HepG2 (cell line): ENCODE results near the gene PMM2. TPM values are rescaled to one million over a fixed set of nuclear protein-coding genes. Genes with fewer than 3 reads are reported as not detected.

Experiments used
- ATAC-seq: fragments of 200-7000 bp; cut with Tn5 transposase; 3 replicates; pipeline ENCODE4 v1.9.1; 2020; ENCODE audit warnings: mild to moderate bottlenecking, moderate library complexity
- BruUV-seq: library from RNA; stranded (reverse); fragments of 400-500 nt; replicated peaks from 2 replicates; lab custom pipeline; 2021; lab: Mats Ljungman, UMichigan
- CTCF ChIA-PET: fragments of 300-600 bp; formaldehyde crosslinking; extraction: SDS; loops from one replicate; lab custom pipeline; 2021; ENCODE audit warnings: low total read pairs, inconsistent platforms, low intra/inter-chr PET ratio; lab: Yijun Ruan, JAX
- POLR2A ChIA-PET: fragments of 350-600 bp; sonication (Branson Sonifier 250); formaldehyde crosslinking; loops from one replicate; lab custom pipeline; 2020; ENCODE audit warnings: antibody characterized with exemption, inconsistent platforms; lab: Yijun Ruan, JAX
- DNase-seq: peaks from one replicate; pipeline ENCODE4 v3.0.0-alpha.2; 2015; ENCODE audit warnings: low spot score
- FAIRE-seq: peaks from 3 replicates; lab custom pipeline; 2011; peaks lifted over from hg19 to GRCh38; lab: Jason Lieb, UNC
- H2AFZ ChIP-seq: one replicate; pipeline ENCODE4 v1.6.1; 2011; ENCODE audit warnings: low read length, inconsistent platforms
- H3K27ac ChIP-seq: fragments of 300-600 bp; 3 replicates; pipeline ENCODE4 v1.8.0; 2011; ENCODE audit warnings: mixed run types, mild to moderate bottlenecking, mixed read lengths, low read length, inconsistent platforms; ENCODE audit not compliant: insufficient read depth; ENCODE audit errors: extremely low read length
- H3K27me3 ChIP-seq, 2 experiments: fragments of 200-600 bp in 1 of 2; 2 replicates in 1 of 2; 3 replicates in 1 of 2; pipeline versions ENCODE4 v1.6.0 to v1.8.0; 2011; ENCODE audit warnings: low read length in 2 of 2, mild to moderate bottlenecking in 2 of 2, moderate library complexity in 2 of 2, inconsistent platforms in 1 of 2; ENCODE audit not compliant: insufficient read depth in 2 of 2, control insufficient read depth in 1 of 2
- H3K36me3 ChIP-seq, 2 experiments: fragments of 200-600 bp in 1 of 2; replicated peaks in 1 of 2; 2 replicates in 1 of 2; 3 replicates in 1 of 2; pipeline versions ENCODE4 v1.5.1 to v1.8.0; 2011; ENCODE audit warnings: low read length in 2 of 2, inconsistent platforms in 1 of 2; ENCODE audit not compliant: insufficient read depth in 2 of 2, control insufficient read depth in 1 of 2
- H3K4me1 ChIP-seq: 2 replicates; pipeline ENCODE4 v1.5.1; 2012; ENCODE audit warnings: low read length, inconsistent platforms; ENCODE audit not compliant: insufficient read depth
- H3K4me2 ChIP-seq: 2 replicates; pipeline ENCODE4 v1.6.0; 2011; ENCODE audit warnings: low read depth, low read length, inconsistent platforms
- H3K4me3 ChIP-seq, 3 experiments: fragments of 200-600 bp in 1 of 3; sonication (generic), shearing (Covaris generic) in 1 of 3; replicated peaks in 1 of 3; 2 replicates each; pipeline ENCODE4 v1.5.1; 2011 to 2016; ENCODE audit warnings: low read length in 3 of 3, inconsistent platforms in 2 of 3, low read depth in 2 of 3, mild to moderate bottlenecking in 2 of 3, control low read depth in 1 of 3, mixed read lengths in 1 of 3; ENCODE audit not compliant: insufficient read depth in 1 of 3
- H3K79me2 ChIP-seq: one replicate; pipeline ENCODE4 v1.6.1; 2011; ENCODE audit warnings: low read length, inconsistent platforms; ENCODE audit not compliant: insufficient read depth
- H3K9ac ChIP-seq: 2 replicates; pipeline ENCODE4 v1.6.0; 2011; ENCODE audit warnings: mild to moderate bottlenecking, low read depth, low read length, inconsistent platforms; ENCODE audit not compliant: insufficient read depth
- H3K9me3 ChIP-seq: 2 replicates; pipeline ENCODE4 v1.5.1; 2012; ENCODE audit warnings: mild to moderate bottlenecking, low read length
- H4K20me1 ChIP-seq: 2 replicates; pipeline ENCODE4 v1.6.0; 2011; ENCODE audit warnings: inconsistent platforms, mild to moderate bottlenecking, low read length, moderate library complexity; ENCODE audit not compliant: insufficient read depth
- FOXA3 ChIP-seq: IDR thresholded peaks from 2 replicates; pipeline ENCODE4 v1.6.1; 2016; ENCODE audit warnings: missing genetic modification reagents, missing compliant biosample characterization
- HMG20A ChIP-seq: IDR thresholded peaks from 2 replicates; pipeline ENCODE4 v1.6.1; 2016; ENCODE audit warnings: borderline replicate concordance
- PHF21A ChIP-seq: sonication (generic); formaldehyde crosslinking; IDR thresholded peaks from 2 replicates; pipeline ENCODE4 v1.5.0; 2020; ENCODE audit warnings: mild to moderate bottlenecking, missing genetic modification reagents
- PPARG ChIP-seq: conservative IDR thresholded peaks from 2 replicates; pipeline ENCODE4 v1.6.1; 2016; ENCODE audit warnings: missing biosample characterization, missing genetic modification reagents
- SOX6 ChIP-seq, 2 experiments: fragments of 450-650 bp in 1 of 2; sonication (generic) in 1 of 2; formaldehyde crosslinking in 1 of 2; IDR thresholded peaks; 2 replicates each; pipeline versions ENCODE4 v1.4.0 to v1.6.1; 2017 to 2020; ENCODE audit warnings: antibody characterized with exemption in 1 of 2, mild to moderate bottlenecking in 1 of 2, missing genetic modification reagents in 1 of 2
- SP5 ChIP-seq: IDR thresholded peaks from 2 replicates; pipeline ENCODE4 v1.6.1; 2016; ENCODE audit warnings: low read depth, borderline replicate concordance
- THAP11 ChIP-seq: IDR thresholded peaks from 2 replicates; pipeline ENCODE4 v1.6.1; 2016; ENCODE audit warnings: missing biosample characterization, missing genetic modification reagents
- ZEB1 ChIP-seq: IDR thresholded peaks from 2 replicates; pipeline ENCODE4 v1.6.1; 2012; ENCODE audit warnings: mild to moderate bottlenecking, low read depth, inconsistent platforms; ENCODE audit not compliant: insufficient replicate concordance
- ZNF501 ChIP-seq: sonication (generic); formaldehyde crosslinking; IDR thresholded peaks from 2 replicates; pipeline ENCODE4 v1.5.1; 2020; ENCODE audit warnings: mild to moderate bottlenecking, moderate library complexity, missing genetic modification reagents
- ZNF549 ChIP-seq: sonication (generic); formaldehyde crosslinking; IDR thresholded peaks from 2 replicates; pipeline ENCODE4 v1.5.0; 2020; ENCODE audit warnings: missing genetic modification reagents
- ZNF772 ChIP-seq: sonication (generic); formaldehyde crosslinking; IDR thresholded peaks from 2 replicates; pipeline ENCODE4 v1.5.0; 2020; ENCODE audit warnings: mild to moderate bottlenecking, missing genetic modification reagents
- WGBS: methylation state at CpG from one replicate; pipeline ENCODE4 v1.1.6; 2017; ENCODE audit warnings: low lambda C conversion rate; 5-methylcytosine and 5-hydroxymethylcytosine counted together
- in situ Hi-C: cut with HindIII; loops from 2 replicates; pipeline ENCODE4 v1.10.0; 2017; ENCODE audit warnings: low pct_unique_long_range_greater_than_20kb; ENCODE audit not compliant: extremely low pct_ligation_motif_present
- intact Hi-C: fragments of 100-400 bp; cut with micrococcal nuclease; formaldehyde crosslinking; loops from one replicate; pipeline ENCODE4 v1.10.0; 2022; ENCODE audit not compliant: unreplicated experiment
- polyA plus RNA-seq, 8 experiments: library from polyadenylated mRNA; depleted of rRNA in 3 of 8; stranded (reverse) in 7 of 8; unstranded in 1 of 8; fragments of >200 nt; fragmentation: Illumina TruSeq in 4 of 8; extraction: Trizol in 4 of 8; gene quantifications; 2 replicates each; pipeline versions ENCODE4 v1.2.1 to v1.2.3, GENCODE V29; 2011 to 2016; ENCODE audit warnings: low read depth in 4 of 8, missing spikeins in 1 of 8, mixed read lengths in 1 of 8; ENCODE audit not compliant: insufficient read depth in 1 of 8
- total RNA-seq, 5 experiments: library from RNA; depleted of rRNA; stranded (reverse); fragments of >200 nt; fragmentation: Illumina TruSeq; extraction: Trizol; gene quantifications; 2 replicates each; pipeline ENCODE4 v1.2.3, GENCODE V29; 2016; ENCODE audit warnings: low read depth in 1 of 5
- TF ChIP-seq, protein P1 (sequence below): sonication (generic); formaldehyde crosslinking; IDR thresholded peaks from 2 replicates; pipeline ENCODE4 v1.4.0; 2020; ENCODE audit warnings: missing genetic modification reagents, borderline replicate concordance
- TF ChIP-seq, protein P2 (sequence below): IDR thresholded peaks from 2 replicates; pipeline ENCODE4 v1.6.1; 2016; ENCODE audit warnings: mild to moderate bottlenecking
- TF ChIP-seq, protein P3 (sequence below): sonication (generic); formaldehyde crosslinking; conservative IDR thresholded peaks from 2 replicates; pipeline ENCODE4 v1.8.0; 2022; ENCODE audit warnings: mild to moderate bottlenecking, moderate library complexity, missing genetic modification reagents

PMM2 gene
- total and polyA plus RNA-seq, 2 of the 13 experiments (the other 11 are each of a cell fraction or from before 2014, with no cell fraction given), result 52.2 to 93.7 TPM

DNA sequence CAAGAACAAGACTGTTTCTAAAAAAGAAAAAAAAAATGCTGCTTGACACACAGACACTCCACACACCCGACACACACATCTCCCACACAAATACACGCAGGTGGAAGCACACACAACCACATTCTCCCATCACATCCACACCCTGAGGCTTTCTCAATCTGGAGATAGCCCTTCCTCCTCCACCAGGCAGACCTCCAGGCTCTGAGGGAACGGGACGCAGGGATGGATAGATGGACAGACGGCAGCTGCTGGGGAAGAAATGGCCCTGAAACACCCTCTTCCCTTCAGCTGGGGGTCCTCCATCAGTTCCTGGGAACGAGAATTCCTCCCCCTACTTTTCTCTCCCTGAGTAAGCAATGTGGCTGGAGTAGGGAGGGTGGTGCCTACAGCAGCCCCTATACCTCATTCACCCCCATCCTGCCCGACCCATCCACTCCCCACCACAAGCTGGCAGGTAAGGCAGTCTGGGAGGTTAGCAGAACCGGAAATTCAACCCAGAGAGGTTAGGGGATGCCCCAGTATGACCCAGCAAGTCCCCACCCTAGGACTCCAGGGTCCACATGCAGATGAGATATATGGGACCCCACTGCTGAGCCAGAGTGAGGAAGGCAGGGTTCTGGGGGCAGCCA, 80.4 kb downstream of the PMM2 start (continued):
- TF ChIP-seq, protein P1, sequence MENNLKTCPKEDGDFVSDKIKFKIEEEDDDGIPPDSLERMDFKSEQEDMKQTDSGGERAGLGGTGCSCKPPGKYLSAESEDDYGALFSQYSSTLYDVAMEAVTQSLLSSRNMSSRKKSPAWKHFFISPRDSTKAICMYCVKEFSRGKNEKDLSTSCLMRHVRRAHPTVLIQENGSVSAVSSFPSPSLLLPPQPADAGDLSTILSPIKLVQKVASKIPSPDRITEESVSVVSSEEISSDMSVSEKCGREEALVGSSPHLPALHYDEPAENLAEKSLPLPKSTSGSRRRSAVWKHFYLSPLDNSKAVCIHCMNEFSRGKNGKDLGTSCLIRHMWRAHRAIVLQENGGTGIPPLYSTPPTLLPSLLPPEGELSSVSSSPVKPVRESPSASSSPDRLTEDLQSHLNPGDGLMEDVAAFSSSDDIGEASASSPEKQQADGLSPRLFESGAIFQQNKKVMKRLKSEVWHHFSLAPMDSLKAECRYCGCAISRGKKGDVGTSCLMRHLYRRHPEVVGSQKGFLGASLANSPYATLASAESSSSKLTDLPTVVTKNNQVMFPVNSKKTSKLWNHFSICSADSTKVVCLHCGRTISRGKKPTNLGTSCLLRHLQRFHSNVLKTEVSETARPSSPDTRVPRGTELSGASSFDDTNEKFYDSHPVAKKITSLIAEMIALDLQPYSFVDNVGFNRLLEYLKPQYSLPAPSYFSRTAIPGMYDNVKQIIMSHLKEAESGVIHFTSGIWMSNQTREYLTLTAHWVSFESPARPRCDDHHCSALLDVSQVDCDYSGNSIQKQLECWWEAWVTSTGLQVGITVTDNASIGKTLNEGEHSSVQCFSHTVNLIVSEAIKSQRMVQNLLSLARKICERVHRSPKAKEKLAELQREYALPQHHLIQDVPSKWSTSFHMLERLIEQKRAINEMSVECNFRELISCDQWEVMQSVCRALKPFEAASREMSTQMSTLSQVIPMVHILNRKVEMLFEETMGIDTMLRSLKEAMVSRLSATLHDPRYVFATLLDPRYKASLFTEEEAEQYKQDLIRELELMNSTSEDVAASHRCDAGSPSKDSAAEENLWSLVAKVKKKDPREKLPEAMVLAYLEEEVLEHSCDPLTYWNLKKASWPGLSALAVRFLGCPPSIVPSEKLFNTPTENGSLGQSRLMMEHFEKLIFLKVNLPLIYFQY (CRISPR knock-in tag), result no peak
- TF ChIP-seq PPARG (CRISPR knock-in tag), result no peak
- no peak for TF ChIP-seq ZNF549

DNA sequence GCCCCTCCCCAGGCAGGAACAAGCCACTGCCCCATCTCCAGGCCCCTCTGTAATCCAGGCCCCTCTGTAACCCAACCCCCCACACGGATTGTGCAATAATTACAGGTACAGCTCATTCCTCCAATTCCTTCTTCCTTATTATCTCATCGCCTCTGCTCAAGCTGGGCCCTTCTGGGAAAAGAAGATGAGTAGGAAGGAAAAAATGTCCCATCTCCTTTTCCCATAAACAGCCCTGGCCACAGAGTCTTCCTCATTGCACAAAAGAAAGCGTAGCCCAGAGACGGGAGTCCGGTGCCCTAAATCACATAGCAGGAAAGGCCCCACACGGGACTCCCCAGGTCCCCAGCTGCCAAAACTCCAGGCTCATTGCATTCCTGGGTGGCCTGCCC, 80.9 kb downstream of the PMM2 start:
- in situ Hi-C loops, result loop anchor here (25.0 kb wide), 1 partner anchor 216 kb away; the partner anchor contains the start of gene ABAT
- CTCF ChIA-PET, result no interaction called here
- BruUV-seq, result no TSS peak
- FAIRE-seq (no peak), DNase-seq (no peak), ATAC-seq (no peak)
- Histone ChIP-seq H3K79me2 (no peaks in the 10 kb centered on the region), H3K9me3 (no peaks in the 10 kb centered on the region), H3K9ac (no peak overlapping the region), H4K20me1 (no peaks in the 10 kb centered on the region), H3K27ac (no peak overlapping the region), H3K4me2 (peak overlapping the region; percentile 51), H2AFZ (no peak overlapping the region), H3K4me1 (peaks cover 81% of the 10 kb centered on the region), H3K27me3 (peaks cover 0 to 8% of the 10 kb centered on the region in 2 experiments; a peak in 2 of 5 replicates), H3K4me3 (peak overlapping the region in 1 of 3 experiments; percentile 29; a peak in 1 of 6 replicates), H3K36me3 (no peaks in the 10 kb centered on the region)
- intact Hi-C loops, result no loop called here
- 11% methylated on average over 6 of the region's 6 CpGs for WGBS
- POLR2A ChIA-PET, result interaction anchor here (1.1 to 14.5 kb wide), 3 partner anchors 11 to 24 kb away, joined by 3 to 235 read pairs (median 3); partner anchors contain the start of gene CARHSP1
- TF ChIP-seq PHF21A, result 0 out of 2 replicates have a peak, but pooled peaks have one; percentile 39
- TF ChIP-seq HMG20A (CRISPR knock-in tag), result 0 out of 2 replicates have a peak, but pooled peaks have one; percentile 41
- 0 out of 2 replicates have a peak, but pooled peaks have one; percentile 16 for TF ChIP-seq THAP11 (CRISPR knock-in tag)
- TF ChIP-seq SP5, result no peak
- TF ChIP-seq ZNF772 (CRISPR knock-in tag), result 0 out of 2 replicates have a peak, but pooled peaks have one; percentile 71
- TF ChIP-seq FOXA3 (CRISPR knock-in tag), result 0 out of 2 replicates have a peak, but pooled peaks have one; percentile 4
- 0 out of 2 replicates have a peak, but pooled peaks have one; percentile 3 for TF ChIP-seq ZNF501
- TF ChIP-seq, protein P2, sequence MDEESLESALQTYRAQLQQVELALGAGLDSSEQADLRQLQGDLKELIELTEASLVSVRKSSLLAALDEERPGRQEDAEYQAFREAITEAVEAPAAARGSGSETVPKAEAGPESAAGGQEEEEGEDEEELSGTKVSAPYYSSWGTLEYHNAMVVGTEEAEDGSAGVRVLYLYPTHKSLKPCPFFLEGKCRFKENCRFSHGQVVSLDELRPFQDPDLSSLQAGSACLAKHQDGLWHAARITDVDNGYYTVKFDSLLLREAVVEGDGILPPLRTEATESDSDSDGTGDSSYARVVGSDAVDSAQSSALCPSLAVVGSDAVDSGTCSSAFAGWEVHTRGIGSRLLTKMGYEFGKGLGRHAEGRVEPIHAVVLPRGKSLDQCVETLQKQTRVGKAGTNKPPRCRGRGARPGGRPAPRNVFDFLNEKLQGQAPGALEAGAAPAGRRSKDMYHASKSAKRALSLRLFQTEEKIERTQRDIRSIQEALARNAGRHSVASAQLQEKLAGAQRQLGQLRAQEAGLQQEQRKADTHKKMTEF, result no peak
- no peak for TF ChIP-seq SOX6 (IDR thresholded peaks at IDR 0.05)
- TF ChIP-seq SOX6 (CRISPR knock-in tag; IDR thresholded peaks at IDR 0.05), result 0 out of 2 replicates have a peak, but pooled peaks have one; percentile 31
- TF ChIP-seq ZEB1, result peak; percentile 90
- TF ChIP-seq, protein P3, sequence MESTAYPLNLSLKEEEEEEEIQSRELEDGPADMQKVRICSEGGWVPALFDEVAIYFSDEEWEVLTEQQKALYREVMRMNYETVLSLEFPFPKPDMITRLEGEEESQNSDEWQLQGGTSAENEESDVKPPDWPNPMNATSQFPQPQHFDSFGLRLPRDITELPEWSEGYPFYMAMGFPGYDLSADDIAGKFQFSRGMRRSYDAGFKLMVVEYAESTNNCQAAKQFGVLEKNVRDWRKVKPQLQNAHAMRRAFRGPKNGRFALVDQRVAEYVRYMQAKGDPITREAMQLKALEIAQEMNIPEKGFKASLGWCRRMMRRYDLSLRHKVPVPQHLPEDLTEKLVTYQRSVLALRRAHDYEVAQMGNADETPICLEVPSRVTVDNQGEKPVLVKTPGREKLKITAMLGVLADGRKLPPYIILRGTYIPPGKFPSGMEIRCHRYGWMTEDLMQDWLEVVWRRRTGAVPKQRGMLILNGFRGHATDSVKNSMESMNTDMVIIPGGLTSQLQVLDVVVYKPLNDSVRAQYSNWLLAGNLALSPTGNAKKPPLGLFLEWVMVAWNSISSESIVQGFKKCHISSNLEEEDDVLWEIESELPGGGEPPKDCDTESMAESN (CRISPR knock-in tag), result no peak
